ENCODE measurements around the gene NRG4.

- TF ChIP-seq CTCF (IDR thresholded peaks at IDR 0.05) (no peak), E2F1 (CRISPR knock-in tag; IDR thresholded peaks at IDR 0.05) (no peak), MLX (CRISPR knock-in tag; IDR thresholded peaks at IDR 0.05) (no peak), IRF2 (CRISPR knock-in tag; IDR thresholded peaks at IDR 0.05; ENCODE audit: borderline replicate concordance, low read depth) (no peak), KAT7 (CRISPR knock-in tag; IDR thresholded peaks at IDR 0.05; ENCODE audit: borderline replicate concordance) (no peak), ZNF232 (CRISPR knock-in tag; IDR thresholded peaks at IDR 0.05) (no peak), ATF6 (CRISPR knock-in tag; IDR thresholded peaks at IDR 0.05) (no peak), SMAD3 (CRISPR knock-in tag; IDR thresholded peaks at IDR 0.05; ENCODE audit: borderline replicate concordance) (no peak)
These were observed 66.3 kb downstream of the NRG4 start for GRCh38 chr15:75945953-75946352.
